NCI-H2029 treated with DMSO at 0.1 percent for 48 hours (cell line): ENCODE measurements around the gene PABPC1L.

Experiments used
- DNase-seq: peaks from one replicate; lab custom pipeline; 2025; lab: John Stamatoyannopoulos, UW

The PABPC1L gene

DNA sequence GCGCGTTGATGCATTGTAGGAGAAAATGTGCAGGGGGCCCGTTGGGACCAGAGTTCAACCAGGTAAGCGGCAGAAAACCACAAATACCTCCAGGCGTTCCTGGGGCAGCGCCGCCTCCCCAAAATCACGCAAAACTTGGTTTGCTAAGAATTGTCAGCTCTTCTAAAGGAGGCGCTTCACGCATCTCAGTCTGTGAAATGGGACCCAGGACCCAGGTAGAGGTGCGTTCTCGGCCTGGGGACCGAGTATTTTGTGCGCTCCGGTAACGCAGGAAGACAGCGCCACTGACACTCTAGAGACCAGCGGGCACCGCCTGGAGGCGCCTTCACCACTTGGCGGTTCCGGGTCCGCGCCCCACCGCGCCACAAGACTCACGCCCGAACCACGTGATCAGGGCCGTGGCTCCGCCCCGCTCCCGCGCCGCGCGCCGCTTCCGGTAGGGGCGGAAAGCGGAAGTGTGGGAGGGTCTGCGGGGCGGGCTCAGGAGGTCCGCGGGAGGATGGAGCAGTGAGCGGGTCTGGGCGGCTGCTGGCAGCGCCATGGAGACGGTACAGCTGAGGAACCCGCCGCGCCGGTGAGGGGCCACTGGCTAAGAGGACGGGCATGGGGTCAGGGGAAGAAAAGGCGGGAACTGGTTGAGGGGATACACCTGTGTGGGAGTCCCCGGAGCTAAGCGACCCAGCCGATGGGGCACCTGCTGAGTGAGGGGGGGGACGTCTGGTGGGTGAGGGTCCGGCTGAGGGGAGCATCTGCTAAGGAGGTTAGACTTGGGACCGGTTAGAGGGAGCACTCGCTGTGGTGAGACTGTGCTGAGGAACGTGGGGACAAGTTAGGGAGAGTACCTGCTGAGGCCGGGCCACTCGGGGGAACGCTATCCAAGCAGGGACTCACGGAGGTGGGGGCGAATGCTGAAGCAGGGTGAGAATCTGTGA, 56.4 kb downstream of the PABPC1L start, which contains the start of gene STK4:
Gene STK4, plus strand, starts transcription at position 483 of the 932 bp plus-strand sequence. Its CDS starts 57 bp downstream, at position 540.
- peak; percentile 74 for DNase-seq

DNA sequence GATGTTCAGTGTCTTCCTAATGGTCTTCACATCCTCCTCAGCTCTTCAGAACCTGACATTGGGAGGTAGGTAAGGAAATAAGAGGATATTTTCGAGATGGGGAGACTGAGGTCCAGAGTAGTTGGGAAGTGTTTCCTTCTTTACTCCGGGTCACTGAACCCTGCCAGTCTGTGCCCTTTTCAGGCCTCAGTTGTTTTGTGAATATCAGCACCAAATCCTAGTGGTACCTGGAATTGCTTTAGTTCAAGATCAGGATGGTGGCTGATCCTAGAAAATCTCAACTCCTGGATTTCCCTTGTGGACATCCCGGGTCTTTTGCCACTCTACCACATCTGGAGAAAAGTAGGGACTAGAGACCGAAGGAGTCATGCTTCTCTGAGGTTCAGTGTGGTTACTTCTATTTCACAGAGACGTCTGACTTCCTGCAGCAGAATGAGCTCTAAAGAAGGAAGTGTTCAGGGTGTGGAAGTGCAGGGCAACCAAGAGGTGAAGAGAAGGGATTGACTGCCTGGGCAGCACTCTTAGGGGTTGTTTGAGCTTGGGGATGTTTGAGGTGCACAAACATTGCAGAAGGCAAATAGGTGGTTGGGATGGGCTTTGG, 57.4 kb downstream of the PABPC1L start:
- DNase-seq: no peak

DNA sequence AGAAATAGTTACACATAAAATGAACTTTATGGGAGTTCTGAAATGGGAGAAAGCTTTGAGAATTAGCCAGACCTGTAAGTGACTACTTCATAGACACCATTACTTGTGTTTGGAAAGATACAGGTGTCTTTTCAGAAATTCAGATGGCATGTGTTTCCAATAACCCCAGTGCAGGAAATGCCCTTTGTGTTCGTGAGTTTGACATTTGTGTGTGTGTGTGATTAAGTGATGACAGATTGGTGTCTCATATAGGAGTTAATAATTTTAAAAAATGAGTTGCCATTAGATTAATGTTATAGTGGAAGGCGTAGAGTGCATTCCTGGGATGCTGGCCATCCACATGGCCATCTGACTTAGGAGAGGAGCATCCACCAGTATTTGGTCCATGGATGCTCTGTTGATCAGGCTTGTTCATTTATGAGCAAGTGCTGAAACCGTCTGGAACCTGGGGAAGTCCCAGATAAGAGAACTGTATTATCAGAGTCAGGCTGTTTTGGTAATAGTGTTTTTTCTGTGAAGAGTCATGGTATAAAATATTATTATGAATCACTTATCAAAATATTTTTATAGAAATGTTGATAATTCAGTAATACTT, 59.5 kb downstream of the PABPC1L start:
- DNase-seq: no peak

DNA sequence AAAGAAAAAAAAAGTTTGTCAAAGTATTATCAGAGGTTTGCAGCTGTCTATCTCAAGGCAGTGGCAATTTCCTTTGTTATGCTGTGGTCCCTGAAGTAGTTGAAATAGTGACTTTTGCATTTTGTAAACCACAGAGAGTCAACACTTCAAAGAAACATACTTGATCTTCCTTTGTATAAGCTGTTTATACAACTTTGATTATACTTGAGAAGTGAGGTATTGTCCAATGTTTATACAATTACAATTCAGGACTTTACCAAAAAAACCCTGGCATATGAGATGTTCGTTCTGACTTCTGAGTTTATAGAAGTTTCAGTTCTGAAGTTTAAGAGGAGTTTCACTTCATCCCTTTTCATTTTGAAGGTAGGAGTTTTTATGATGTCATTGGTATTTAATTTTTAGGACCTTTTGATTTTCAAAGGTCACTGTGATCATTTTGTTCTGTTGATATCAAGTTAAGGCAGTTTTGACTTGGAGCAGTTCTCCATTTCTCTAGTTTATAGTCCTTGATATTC, 60.4 kb downstream of the PABPC1L start:
- DNase-seq: no peak

DNA sequence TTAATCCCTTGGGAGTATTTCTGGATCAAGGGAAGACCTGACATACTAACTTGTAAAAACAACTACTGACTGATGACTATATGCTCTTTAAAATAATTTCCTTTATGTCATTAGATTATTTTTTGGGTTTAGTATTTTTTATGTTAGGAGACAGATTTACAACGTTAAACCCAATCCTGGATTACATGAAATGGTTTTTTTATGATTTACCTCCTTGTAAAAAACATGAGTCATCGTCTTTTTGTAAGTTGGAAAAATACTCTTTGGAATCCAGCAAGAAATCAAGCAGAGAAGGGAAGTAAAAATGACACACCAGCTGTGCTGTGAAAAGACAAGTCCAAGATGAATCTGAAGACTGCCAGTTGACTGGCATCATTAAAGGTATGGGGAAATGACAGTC, 63.2 kb downstream of the PABPC1L start:
- DNase-seq: no peak

DNA sequence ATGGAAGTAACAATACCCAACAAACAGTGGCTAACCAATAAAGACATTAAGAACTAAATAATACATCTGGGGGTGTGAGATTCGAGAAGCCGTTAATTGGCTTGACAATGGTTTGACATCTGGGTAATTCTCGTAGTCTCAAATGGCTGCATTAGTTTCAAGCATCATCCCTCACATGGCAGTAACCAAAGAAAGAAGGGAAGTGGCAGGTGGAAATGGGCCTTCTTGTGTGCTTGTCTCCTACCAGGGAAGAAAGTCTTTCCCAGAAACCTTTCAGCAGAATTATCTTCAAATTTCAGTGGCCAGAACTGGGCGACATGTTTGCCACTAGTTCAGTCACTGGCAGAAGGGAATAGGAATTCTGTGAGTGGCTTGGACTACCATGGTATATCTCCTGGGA, 66.8 kb downstream of the PABPC1L start:
- no peak for DNase-seq

DNA sequence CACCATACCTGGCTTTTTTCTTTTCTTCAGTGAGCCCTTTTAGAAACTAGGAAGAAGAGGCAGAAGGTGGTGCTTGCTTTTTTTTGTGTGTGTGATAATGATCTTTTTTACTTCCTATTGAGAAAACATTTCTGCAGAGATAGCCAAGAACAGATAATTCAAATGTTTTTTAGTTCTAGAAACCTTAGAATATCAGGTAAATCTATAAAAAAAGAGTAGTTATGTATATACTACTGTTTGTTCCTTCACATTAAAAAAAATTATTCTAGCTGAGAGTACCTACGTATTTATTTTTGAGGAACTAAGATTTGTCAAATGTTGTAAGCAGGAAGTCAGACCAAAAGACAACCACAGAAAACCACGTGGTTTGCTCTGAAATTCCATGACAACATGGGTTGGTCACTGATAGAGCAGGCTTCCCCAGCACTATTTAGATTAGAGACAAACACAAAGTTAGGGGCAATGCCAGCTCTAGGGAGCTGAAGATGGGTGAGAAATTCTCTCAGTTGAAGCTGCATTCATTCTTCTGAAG, 69.3 kb downstream of the PABPC1L start:
- DNase-seq: no peak

DNA sequence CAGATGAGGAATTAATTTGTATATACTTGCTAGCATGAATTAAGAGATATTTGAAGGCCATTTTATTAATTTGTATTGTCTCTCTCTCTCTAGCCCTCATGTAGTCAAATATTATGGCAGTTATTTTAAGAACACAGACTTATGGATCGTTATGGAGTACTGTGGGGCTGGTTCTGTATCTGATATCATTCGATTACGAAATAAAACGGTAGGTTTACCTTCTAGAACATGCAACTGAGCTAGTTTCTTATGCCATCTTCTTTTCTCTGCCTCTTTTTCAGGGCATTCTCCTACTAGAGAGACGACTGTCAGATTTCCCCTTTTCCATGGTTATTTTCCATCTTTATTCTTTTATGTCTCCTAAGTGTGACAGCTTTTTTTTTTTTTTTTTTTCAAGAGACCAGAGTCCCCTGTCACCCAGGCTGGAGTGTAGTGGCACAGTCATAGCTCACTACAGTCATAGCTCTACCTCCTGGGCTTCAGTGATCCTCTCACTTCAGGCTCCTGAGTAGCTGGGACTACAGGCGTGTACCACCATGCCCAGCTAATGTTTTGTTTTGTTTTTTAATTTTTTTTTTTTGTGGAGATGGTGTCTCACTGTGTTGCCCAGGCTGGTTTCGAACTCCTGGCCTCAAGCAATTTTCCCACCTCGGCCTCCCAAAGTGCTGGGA, 72.0 kb downstream of the PABPC1L start:
- DNase-seq: no peak

DNA sequence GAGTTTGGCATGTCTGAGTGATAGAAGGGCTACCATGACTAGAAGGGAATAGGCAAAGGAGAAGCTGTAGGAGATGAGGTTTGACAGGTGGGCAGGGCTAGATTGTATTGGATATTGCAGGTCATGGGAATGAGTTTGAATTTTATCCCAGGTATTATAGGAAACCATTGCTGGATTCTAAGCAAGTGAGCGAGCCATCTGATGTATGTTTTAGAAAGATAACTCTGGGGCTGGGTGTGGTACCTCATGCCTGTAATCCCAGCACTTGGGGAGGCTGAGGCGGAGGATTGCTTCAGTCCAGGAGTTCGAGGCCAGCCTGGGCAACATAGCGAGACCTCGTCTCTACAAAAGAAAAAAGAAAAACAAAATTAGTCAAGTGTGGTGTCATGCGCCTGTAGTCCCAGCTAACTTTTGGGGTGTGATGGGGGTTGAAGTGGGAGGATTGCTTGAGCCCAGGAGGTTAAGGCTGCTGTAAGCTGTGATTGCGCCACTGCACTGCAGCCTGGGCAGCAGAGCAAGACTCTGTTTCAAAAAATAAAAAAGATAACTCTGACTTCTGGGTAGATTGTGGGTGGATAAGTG, 73.3 kb downstream of the PABPC1L start:
- DNase-seq: no peak

DNA sequence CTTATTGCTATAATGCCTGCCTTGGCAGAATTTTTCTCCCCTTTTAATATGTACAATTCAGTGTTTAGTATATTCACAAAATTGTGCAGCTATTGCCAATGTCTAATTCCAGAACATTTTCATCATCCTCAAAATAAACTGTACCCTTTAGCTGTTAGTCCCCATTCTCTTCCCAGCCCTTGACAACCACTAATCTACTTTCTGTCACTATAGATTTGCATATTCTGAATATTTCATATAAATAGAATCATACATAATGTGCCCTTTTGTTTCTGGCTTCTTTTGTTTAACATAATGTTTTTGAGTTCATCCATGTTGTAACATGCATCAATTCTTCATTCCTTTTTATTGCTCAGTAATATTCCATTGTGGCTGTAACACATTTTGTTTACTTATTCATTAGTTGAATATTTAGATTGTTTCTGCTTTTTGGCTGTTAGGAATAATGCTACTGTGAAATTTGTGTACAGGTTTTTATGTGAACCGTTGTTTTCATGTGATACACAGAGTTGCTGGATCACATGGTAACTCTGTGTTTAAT, 78.8 kb downstream of the PABPC1L start:
- no peak for DNase-seq
